ENCODE results near the gene HARBI1.

The HARBI1 gene

GRCh38 chr11:46637546-46637945 lies 20.5 kb upstream of the HARBI1 start:
- TF ChIP-seq POLR2AphosphoS5 (IDR thresholded peaks at IDR 0.05; ENCODE audit: low read depth, low read length) (no peak), SIN3A (IDR thresholded peaks at IDR 0.05; ENCODE audit: borderline replicate concordance, insufficient read depth, low read length) (no peak), FOXP2 (optimal IDR thresholded peaks at IDR 0.05; ENCODE audit: borderline replicate concordance, extremely low read depth, extremely low read length, insufficient read depth) (no peak), REST (IDR thresholded peaks at IDR 0.05; ENCODE audit: insufficient read depth in 1 of 2, low read depth in 2 of 2, low read length in 2 of 2) (no peak), TAF1 (IDR thresholded peaks at IDR 0.05; ENCODE audit: borderline replicate concordance, insufficient read depth, low read length) (no peak)

- TF ChIP-seq TAF1 (IDR thresholded peaks at IDR 0.05; ENCODE audit: borderline replicate concordance, insufficient read depth, low read length): no peak
Measured at GRCh38 chr11:46635557-46636139, 18.6 kb upstream of the HARBI1 start.

- TF ChIP-seq REST (IDR thresholded peaks at IDR 0.05; ENCODE audit: insufficient read depth in 1 of 2, low read depth in 2 of 2, low read length in 2 of 2) (no peak), POLR2AphosphoS5 (IDR thresholded peaks at IDR 0.05; ENCODE audit: low read depth, low read length) (no peak), SIN3A (IDR thresholded peaks at IDR 0.05; ENCODE audit: borderline replicate concordance, insufficient read depth, low read length) (no peak), FOXP2 (optimal IDR thresholded peaks at IDR 0.05; ENCODE audit: borderline replicate concordance, extremely low read depth, extremely low read length, insufficient read depth) (no peak)
Measured at GRCh38 chr11:46633291-46634217, 16.5 kb upstream of the HARBI1 start.

GRCh38 chr11:46632502-46632901 lies 15.5 kb upstream of the HARBI1 start:
- TF ChIP-seq REST (IDR thresholded peaks at IDR 0.05; ENCODE audit: insufficient read depth in 1 of 2, low read depth in 2 of 2, low read length in 2 of 2) (no peak), FOXP2 (optimal IDR thresholded peaks at IDR 0.05; ENCODE audit: borderline replicate concordance, extremely low read depth, extremely low read length, insufficient read depth) (no peak), TAF1 (IDR thresholded peaks at IDR 0.05; ENCODE audit: borderline replicate concordance, insufficient read depth, low read length) (no peak), POLR2AphosphoS5 (IDR thresholded peaks at IDR 0.05; ENCODE audit: low read depth, low read length) (no peak), SIN3A (IDR thresholded peaks at IDR 0.05; ENCODE audit: borderline replicate concordance, insufficient read depth, low read length) (no peak)

GRCh38 chr11:46631676-46632075 lies 14.6 kb upstream of the HARBI1 start:
- no peak for TF ChIP-seq SIN3A (IDR thresholded peaks at IDR 0.05; ENCODE audit: borderline replicate concordance, insufficient read depth, low read length)
- no peak for TF ChIP-seq POLR2AphosphoS5 (IDR thresholded peaks at IDR 0.05; ENCODE audit: low read depth, low read length)
- no peak for TF ChIP-seq REST (IDR thresholded peaks at IDR 0.05; ENCODE audit: insufficient read depth in 1 of 2, low read depth in 2 of 2, low read length in 2 of 2)
- no peak for TF ChIP-seq TAF1 (IDR thresholded peaks at IDR 0.05; ENCODE audit: borderline replicate concordance, insufficient read depth, low read length)
- TF ChIP-seq FOXP2 (optimal IDR thresholded peaks at IDR 0.05; ENCODE audit: borderline replicate concordance, extremely low read depth, extremely low read length, insufficient read depth): no peak

Data from PFSK-1 (cell line).